Subcutaneous adipose tissue (tissue), 4 donors: ENCODE data around the gene PSMC2. TPM values are rescaled to one million over a fixed set of nuclear protein-coding genes. Genes with fewer than 3 reads are reported as not detected.

Experiments used
- CTCF ChIP-seq: fragments of 450-650 bp; IDR thresholded peaks from one replicate; pipeline ENCODE4 v1.5.1; 2016; ENCODE audit warnings: low read depth, mild to moderate bottlenecking, control low read depth, antibody characterized with exemption, moderate library complexity
- total RNA-seq, 4 donors: library from RNA; depleted of rRNA; stranded (reverse); fragments of >200 nt; gene quantifications; one replicate each; pipeline ENCODE4 v1.1.0, GENCODE V29; 2016

The PSMC2 gene
- total RNA-seq, 4 donors from 2014 or later = 60.8 to 116 (median 97.0) TPM

DNA sequence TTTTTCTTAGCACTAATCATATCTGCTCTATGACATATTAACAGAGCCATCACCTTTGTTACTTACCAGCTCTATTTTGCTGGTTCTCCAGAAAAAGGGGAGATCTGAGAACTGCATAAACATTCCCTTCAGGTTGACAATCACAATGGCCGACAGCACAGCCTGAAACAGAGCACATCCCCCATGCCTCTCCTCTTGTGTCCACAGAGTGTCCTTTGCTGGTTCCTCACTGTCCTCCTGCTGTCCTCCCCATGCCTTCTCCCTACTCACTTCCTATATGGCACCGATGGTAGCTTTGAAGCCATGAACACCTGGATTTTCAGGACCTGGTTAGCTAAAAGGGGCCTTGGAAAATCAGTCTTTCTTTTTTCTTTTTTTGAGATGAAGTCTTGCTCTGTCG is 41.8 kb downstream of the PSMC2 start:
- no peak for TF ChIP-seq CTCF

DNA sequence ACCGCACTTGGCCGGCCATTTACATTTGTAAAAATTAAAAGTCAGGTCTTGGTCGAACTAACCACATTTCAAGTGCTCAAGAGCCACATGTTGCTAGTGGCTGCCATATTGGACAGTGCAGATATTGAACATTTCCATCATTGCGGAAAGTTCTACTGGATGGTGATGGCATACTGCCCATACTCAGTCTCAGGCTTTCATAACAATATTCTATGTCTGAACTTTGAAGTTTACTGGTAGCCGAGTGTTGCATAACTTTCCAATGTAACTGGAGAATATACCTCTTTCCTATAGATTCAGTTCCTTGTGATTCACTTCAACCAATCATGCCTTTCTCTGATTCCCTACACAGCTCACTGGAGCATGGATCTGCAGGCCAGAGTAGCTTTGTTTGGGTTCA is 43.7 kb downstream of the PSMC2 start:
- TF ChIP-seq CTCF = no peak

- TF ChIP-seq CTCF = no peak
These were observed 44.5 kb downstream of the PSMC2 start for GRCh38 chr7:103391976-103392375.

GRCh38 chr7:103394566-103394965 is 47.1 kb downstream of the PSMC2 start:
- TF ChIP-seq CTCF = no peak

GRCh38 chr7:103395071-103395470 is 47.6 kb downstream of the PSMC2 start:
- TF ChIP-seq CTCF = no peak

DNA sequence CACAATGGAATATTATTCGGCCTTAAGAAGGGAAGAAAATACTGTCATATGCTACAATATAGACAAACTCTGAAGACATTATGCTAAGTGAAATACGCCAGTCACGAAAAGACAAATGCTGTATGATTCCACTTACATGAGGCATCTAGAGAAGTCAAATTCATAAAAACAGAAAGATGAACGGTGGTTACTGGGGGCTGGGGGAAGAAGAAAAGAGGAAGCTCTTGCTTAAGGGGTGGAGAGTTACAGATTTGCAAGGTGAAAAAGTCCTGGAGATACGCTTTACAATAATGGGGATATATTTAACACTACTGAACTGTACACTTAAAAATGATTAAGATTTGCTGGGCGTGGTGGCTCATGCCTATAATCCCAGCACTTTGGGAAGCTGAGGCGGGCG is 49.0 kb downstream of the PSMC2 start:
- no peak for TF ChIP-seq CTCF

- no peak for TF ChIP-seq CTCF
These were observed 51.2 kb downstream of the PSMC2 start for GRCh38 chr7:103398483-103399127.
